GM13977 (cell line): ENCODE data around the gene SASH3.
"Not testable (repeated sequence)": the region's sequence is repeated elsewhere in the genome, so short reads cannot be mapped to it uniquely, and the experiment has no call there.

Source experiments
- DNase-seq: peaks from one replicate; pipeline ENCODE4 v3.0.0; 2012; ENCODE audit warnings: low spot score
- in situ Hi-C: fragments of 300-500 bp; cut with MboI; formaldehyde crosslinking; loops from one replicate; pipeline ENCODE4 v1.12.0; 2022; ENCODE audit warnings: low sequenced_read_pairs, low pct_unique_long_range_greater_than_20kb, mixed read lengths, inconsistent platforms; ENCODE audit not compliant: unreplicated experiment
- TF ChIP-seq, protein P1 (sequence below): IDR thresholded peaks from 2 replicates; pipeline ENCODE4 v1.5.1; 2012; ENCODE audit warnings: mild to moderate bottlenecking, control low read depth; ENCODE audit not compliant: insufficient read depth; ENCODE audit errors: extremely low read depth, missing control alignments

Gene SASH3

GRCh38 chrX:129738466-129739308, 41.1 kb upstream of the SASH3 start, which contains the start of gene XPNPEP2:
Gene XPNPEP2 (plus strand): TSS chrX:129738979. CDS start chrX:129739214, 235 bp downstream.
- DNase-seq, result no peak
- TF ChIP-seq, protein P1, sequence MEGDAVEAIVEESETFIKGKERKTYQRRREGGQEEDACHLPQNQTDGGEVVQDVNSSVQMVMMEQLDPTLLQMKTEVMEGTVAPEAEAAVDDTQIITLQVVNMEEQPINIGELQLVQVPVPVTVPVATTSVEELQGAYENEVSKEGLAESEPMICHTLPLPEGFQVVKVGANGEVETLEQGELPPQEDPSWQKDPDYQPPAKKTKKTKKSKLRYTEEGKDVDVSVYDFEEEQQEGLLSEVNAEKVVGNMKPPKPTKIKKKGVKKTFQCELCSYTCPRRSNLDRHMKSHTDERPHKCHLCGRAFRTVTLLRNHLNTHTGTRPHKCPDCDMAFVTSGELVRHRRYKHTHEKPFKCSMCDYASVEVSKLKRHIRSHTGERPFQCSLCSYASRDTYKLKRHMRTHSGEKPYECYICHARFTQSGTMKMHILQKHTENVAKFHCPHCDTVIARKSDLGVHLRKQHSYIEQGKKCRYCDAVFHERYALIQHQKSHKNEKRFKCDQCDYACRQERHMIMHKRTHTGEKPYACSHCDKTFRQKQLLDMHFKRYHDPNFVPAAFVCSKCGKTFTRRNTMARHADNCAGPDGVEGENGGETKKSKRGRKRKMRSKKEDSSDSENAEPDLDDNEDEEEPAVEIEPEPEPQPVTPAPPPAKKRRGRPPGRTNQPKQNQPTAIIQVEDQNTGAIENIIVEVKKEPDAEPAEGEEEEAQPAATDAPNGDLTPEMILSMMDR, result no peak
- in situ Hi-C loops, result no loop called here

GRCh38 chrX:129739578-129739977, 40.2 kb upstream of the SASH3 start:
- no peak for DNase-seq
- in situ Hi-C loops, result no loop called here
- TF ChIP-seq, protein P1, result no peak

DNA sequence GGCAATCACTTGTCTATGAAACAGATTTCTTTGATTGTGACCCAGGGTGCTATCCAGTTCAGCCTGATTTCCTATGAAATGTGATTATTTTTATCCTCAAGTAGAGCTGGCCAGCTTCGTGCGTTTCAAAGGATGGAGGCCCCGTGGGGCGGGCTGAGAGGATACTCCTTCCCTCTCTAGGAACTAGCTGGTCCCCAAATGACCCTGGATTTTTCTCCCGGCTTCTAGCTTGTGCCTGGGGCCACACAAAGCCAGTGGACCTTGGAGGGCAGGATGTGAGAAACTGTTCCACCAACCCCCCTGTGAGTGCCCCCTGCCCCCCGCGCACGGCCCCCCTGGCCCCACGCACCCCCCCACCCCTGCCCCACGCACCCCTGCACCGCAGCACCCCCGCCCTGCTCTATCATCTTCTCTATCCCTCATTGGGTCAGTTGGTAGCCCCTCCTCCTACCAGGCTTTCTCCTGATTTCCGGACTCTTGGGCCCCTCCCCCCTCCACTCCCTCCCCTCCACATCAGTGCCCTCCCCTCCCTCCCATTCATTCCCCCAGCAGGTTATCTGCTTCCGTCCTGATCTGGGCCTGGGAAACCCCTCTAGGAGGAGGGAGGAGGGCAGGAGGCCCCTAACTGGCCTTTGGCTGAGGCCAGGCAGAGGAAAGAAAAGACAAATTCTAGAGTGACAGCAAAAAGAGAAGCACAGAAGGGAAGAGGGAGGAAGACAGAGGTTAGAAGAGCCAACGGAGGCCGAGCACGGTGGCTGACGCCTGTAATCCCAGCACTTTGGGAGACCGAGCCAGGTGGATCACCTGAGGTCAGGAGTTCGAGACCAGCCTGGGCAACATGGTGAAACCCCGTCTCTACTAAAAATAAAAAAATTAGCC, 37.6 kb upstream of the SASH3 start:
- in situ Hi-C loops, result no loop called here
- DNase-seq, result peak; percentile 52
- TF ChIP-seq, protein P1, result no peak

DNA sequence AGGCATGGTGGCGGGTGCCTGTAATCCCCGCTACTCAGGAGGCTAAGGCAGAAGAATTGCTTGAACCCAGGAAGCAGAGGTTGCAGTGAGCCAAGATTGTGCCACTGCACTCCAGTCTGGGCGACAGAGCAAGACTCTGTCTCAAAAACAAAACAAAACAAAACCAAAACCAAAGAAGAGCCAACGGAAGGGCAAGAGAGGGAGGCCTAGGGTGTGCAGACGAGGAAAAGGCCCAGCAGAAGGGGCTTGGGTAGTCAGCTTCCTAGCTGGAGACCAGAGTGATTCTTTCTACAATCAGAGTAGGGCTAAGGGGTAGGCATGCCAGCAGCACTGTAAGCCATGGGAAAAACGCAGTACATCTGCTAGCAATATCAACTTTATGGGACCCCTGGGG, 37.0 kb upstream of the SASH3 start:
- DNase-seq, in situ Hi-C loops: not testable (repeated sequence)

DNA sequence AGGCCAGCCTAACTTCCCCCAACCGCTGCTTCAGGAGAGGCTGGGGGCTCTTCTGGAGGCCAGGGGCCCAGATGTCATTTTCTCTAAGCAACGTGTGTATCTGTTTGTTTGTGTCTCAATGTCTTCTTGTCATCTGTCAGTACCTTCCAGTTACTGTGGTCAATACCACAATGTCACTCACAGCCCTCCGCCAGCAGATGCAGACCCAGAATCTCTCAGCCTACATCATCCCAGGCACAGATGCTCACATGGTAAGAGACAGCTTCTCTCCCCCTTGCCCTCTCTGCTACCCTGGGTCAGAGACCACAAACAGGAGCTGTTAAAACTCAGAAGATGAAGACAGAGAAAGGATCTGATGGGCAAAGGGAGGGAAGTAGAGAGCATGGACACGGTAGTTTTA, 35.9 kb upstream of the SASH3 start:
- in situ Hi-C loops, result no loop called here

GRCh38 chrX:129744861-129745321, 34.9 kb upstream of the SASH3 start:
- in situ Hi-C loops, result no loop called here
- DNase-seq, result no peak
- TF ChIP-seq, protein P1, result no peak

More for the DNA sequence above, 35.9 kb upstream of the SASH3 start:
- DNase-seq, result no peak
- TF ChIP-seq, protein P1, result no peak
